HG03432 (cell line): Measurements from ENCODE around the gene ZNHIT3.
A peak's percentile ranks its signal among the peaks of the same experiment; 100 is the strongest.

Source experiments
- ATAC-seq: cut with Tn5 transposase; IDR thresholded peaks from one replicate; pipeline ENCODE4 v1.9.1; 2021; ENCODE audit warnings: mild to moderate bottlenecking, moderate library complexity; ENCODE audit not compliant: unreplicated experiment

The ZNHIT3 gene

GRCh38 chr17:36509272-36509985, 22.9 kb downstream of the ZNHIT3 start:
- no peak for ATAC-seq

- no peak for ATAC-seq
Observed at GRCh38 chr17:36510636-36511035, 24.2 kb downstream of the ZNHIT3 start.

GRCh38 chr17:36511216-36511615, 24.7 kb downstream of the ZNHIT3 start:
- ATAC-seq = no peak

GRCh38 chr17:36512641-36513040, 26.2 kb downstream of the ZNHIT3 start:
- no peak for ATAC-seq

- ATAC-seq = no peak
Observed at GRCh38 chr17:36514856-36515255, 28.4 kb downstream of the ZNHIT3 start.

GRCh38 chr17:36515837-36516236, 29.4 kb downstream of the ZNHIT3 start:
- no peak for ATAC-seq

GRCh38 chr17:36523113-36523512, 36.6 kb downstream of the ZNHIT3 start:
- ATAC-seq = no peak

- no peak for ATAC-seq
Observed at GRCh38 chr17:36524428-36524876, 38.0 kb downstream of the ZNHIT3 start.

- no peak for ATAC-seq
Observed at GRCh38 chr17:36525113-36525512, 38.6 kb downstream of the ZNHIT3 start.

- no peak for ATAC-seq
Observed at GRCh38 chr17:36525888-36526287, 39.4 kb downstream of the ZNHIT3 start.

GRCh38 chr17:36527621-36528250, 41.3 kb downstream of the ZNHIT3 start:
- no peak for ATAC-seq

GRCh38 chr17:36529121-36529520, 42.6 kb downstream of the ZNHIT3 start:
- ATAC-seq = no peak

- ATAC-seq = no peak
Observed at GRCh38 chr17:36532435-36532975, 46.0 kb downstream of the ZNHIT3 start.

- ATAC-seq = peak; percentile 37
Observed at GRCh38 chr17:36533935-36534839, 47.7 kb downstream of the ZNHIT3 start.

- peak; percentile 73 for ATAC-seq
Observed at GRCh38 chr17:36534840-36535668, 48.6 kb downstream of the ZNHIT3 start, which contains the start of the genes MYO19 and PIGW. Gene MYO19, minus strand, starts transcription at chr17:36534868. Its CDS starts 2,330 bp downstream, at chr17:36532538. Gene PIGW, plus strand, starts transcription at chr17:36534987. Its CDS starts 2,115 bp downstream, at chr17:36537102.

- ATAC-seq = peak; percentile 8
Observed at GRCh38 chr17:36535669-36536081, 49.2 kb downstream of the ZNHIT3 start.

GRCh38 chr17:36540696-36541095, 54.2 kb downstream of the ZNHIT3 start:
- ATAC-seq = no peak

- ATAC-seq = no peak
Observed at GRCh38 chr17:36542755-36543154, 56.3 kb downstream of the ZNHIT3 start.

- ATAC-seq = peak; percentile 13
Observed at GRCh38 chr17:36544044-36544306, 57.5 kb downstream of the ZNHIT3 start.
